ENCODE data around the gene RHOBTB3.

RHOBTB3 gene

DNA sequence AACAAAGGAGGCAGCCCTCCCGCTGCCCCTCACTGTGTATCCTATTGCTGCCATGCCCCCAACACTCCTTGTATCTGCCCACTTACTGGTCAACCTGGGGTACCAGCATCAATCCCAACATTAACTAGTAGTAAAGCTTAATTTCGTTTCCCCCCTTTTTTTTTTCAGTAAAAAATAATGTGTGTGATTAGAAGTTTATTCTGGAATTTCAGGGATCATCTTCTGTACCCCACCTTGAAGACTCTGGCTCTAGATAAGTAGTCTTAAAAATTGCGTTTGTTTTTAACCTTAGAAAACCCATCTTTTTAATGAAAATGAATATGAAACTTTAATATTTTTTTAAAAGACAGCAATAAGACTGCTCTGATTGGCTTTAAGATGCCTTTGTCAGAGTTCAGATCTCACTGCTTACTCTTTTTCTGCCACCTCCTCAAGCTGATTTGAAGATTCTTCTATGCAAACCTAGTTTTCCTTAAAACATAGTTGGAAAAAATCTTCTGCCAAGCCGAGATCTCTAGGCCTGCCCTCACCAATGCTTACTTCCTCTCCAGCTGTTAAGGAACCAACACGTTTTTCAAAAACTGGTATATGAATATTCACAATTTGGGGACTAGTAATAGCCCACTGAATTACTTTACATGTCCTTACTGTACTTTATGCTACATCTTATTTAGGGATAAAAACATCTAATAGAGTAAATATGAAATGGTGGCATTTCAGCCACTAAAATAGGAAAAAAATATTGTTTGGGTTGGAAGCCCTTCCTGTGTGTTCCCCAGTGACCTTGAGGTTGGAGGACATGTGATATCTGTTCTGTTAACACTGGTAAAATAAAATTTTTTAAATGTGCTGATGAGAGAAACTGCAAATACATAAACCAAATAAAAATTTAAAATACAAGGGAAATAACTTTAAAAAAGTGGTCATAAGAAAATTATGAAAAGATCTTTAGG is 4.0 kb upstream of the RHOBTB3 start:
- Histone ChIP-seq H3K27me3 (ENCODE audit: low read depth, low read length) (no peaks in the 10 kb centered on the region), H3K27ac (ENCODE audit: low read length) (peak overlapping the region; percentile 19), H3K4me3 (ENCODE audit: low read depth in 1 of 2, low read length in 2 of 2) (no peak overlapping the region), H3K9me3 (ENCODE audit: control insufficient read depth in 1 of 2, low read length in 2 of 2) (no peaks in the 10 kb centered on the region), H3K36me3 (ENCODE audit: control insufficient read depth in 1 of 2, insufficient read depth in 2 of 2, low read length in 2 of 2) (no peaks in the 10 kb centered on the region), H3K4me1 (ENCODE audit: control insufficient read depth in 1 of 2, insufficient read depth in 2 of 2, low read length in 2 of 2) (peaks cover 3 to 11% of the 10 kb centered on the region in 2 donors)

DNA sequence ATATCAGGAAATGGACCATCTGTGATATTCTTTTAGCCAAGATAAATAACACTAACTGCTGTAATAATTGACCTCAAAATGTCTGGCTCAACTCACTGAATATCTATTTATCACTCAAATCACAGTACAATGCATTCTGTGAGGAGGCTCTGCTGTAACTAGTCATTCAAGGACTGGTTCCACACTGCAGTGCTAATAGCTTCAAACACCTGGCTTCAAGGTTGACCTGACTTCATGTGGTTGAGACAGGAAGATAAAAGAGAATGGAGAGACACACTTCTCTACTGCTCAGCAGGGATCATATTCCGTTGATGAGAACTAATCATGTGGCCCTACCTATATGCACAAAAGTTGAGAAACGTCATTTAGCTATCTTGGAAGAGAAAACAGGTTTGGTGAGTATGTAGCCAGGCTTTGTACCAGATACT is 3.4 kb upstream of the RHOBTB3 start:
- H3K27ac ChIP-seq (ENCODE audit: low read length): no peak overlapping the region
- H3K4me3 ChIP-seq (ENCODE audit: low read depth in 1 of 2, low read length in 2 of 2): no peak overlapping the region
- no peaks in the 10 kb centered on the region for H3K36me3 ChIP-seq (ENCODE audit: control insufficient read depth in 1 of 2, insufficient read depth in 2 of 2, low read length in 2 of 2)
- peaks cover 3 to 10% of the 10 kb centered on the region in 2 donors for H3K4me1 ChIP-seq (ENCODE audit: control insufficient read depth in 1 of 2, insufficient read depth in 2 of 2, low read length in 2 of 2)
- H3K27me3 ChIP-seq (ENCODE audit: low read depth, low read length): no peaks in the 10 kb centered on the region
- no peaks in the 10 kb centered on the region for H3K9me3 ChIP-seq (ENCODE audit: control insufficient read depth in 1 of 2, low read length in 2 of 2)

DNA sequence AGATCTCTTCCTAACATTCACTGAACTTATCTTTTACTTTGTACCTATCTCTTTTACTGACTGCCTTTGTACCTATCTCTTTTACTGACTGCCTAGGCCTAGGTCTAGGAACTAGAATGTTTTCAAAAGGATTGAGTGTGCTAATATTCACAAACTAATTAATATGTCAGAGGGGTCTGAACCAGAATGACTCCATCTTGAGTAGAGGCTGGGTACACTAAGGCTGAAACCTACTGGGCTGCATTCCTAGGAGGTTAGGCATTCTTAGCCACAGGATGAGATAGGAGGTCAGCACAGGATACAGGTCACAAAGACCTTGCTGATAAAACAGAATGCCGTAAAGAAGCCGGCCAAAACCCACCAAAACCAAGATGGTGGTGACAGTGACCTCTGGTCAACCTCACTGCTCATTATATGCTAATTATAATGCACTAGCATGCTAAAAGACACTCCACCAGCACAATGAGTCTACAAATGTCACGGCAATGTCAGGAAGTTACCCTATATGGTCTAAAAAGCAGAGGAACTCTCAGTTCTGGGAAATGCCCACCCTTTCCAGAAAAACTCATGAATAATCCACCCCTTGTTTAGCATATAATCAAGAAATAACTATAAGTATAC is 2.5 kb upstream of the RHOBTB3 start:
- no peak overlapping the region for H3K27ac ChIP-seq (ENCODE audit: low read length)
- H3K27me3 ChIP-seq (ENCODE audit: low read depth, low read length): no peaks in the 10 kb centered on the region
- no peak overlapping the region for H3K4me3 ChIP-seq (ENCODE audit: low read depth in 1 of 2, low read length in 2 of 2)
- peaks cover 3 to 8% of the 10 kb centered on the region in 2 donors for H3K4me1 ChIP-seq (ENCODE audit: control insufficient read depth in 1 of 2, insufficient read depth in 2 of 2, low read length in 2 of 2)
- no peaks in the 10 kb centered on the region for H3K36me3 ChIP-seq (ENCODE audit: control insufficient read depth in 1 of 2, insufficient read depth in 2 of 2, low read length in 2 of 2)
- no peaks in the 10 kb centered on the region for H3K9me3 ChIP-seq (ENCODE audit: control insufficient read depth in 1 of 2, low read length in 2 of 2)

DNA sequence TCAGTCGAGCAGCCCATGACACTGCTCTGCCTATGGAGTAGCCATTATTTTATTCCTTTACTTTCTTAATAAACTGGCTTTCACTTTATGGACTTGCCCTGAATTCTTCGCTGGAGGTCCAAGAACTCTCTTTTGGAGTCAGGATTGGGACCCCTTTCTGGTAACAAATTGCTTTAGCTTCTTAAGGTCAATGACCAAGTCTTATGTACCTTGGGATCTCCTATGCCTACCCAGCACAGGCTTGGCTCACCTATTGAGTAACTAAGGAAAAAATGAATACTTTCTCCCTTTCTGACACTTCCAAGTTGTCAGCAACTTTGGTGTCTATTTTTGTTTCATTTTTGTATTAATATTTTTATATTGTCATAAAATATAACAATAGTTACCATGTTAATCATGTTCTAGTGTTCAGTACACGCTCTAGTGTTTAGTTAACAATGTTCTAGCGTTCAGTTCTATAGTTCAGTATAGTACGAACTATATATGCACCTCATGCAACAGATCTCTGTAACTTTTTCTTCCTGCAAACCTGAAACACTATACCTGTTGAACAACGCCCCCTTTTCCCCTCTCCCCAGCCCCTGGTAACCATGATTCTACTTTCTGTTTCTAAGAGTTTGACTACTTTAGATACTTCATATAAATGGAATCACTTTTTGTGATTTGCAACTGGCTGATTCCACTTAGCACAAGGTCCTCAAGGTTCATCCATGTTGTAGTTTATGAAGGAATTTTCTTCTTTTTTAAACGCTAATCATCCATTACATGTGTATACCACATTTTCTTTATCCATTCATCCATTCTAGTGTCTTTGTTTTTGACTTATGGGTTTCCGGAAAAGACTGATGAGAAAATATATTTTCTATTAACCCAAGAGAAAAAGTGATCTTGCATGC is 1.8 kb upstream of the RHOBTB3 start:
- Histone ChIP-seq H3K27ac (ENCODE audit: low read length) (peak overlapping the region; percentile 93), H3K4me3 (ENCODE audit: low read depth in 1 of 2, low read length in 2 of 2) (no peak overlapping the region), H3K4me1 (ENCODE audit: control insufficient read depth in 1 of 2, insufficient read depth in 2 of 2, low read length in 2 of 2) (peaks cover 6 to 7% of the 10 kb centered on the region in 2 donors), H3K9me3 (ENCODE audit: control insufficient read depth in 1 of 2, low read length in 2 of 2) (no peaks in the 10 kb centered on the region), H3K27me3 (ENCODE audit: low read depth, low read length) (no peaks in the 10 kb centered on the region), H3K36me3 (ENCODE audit: control insufficient read depth in 1 of 2, insufficient read depth in 2 of 2, low read length in 2 of 2) (no peaks in the 10 kb centered on the region)

DNA sequence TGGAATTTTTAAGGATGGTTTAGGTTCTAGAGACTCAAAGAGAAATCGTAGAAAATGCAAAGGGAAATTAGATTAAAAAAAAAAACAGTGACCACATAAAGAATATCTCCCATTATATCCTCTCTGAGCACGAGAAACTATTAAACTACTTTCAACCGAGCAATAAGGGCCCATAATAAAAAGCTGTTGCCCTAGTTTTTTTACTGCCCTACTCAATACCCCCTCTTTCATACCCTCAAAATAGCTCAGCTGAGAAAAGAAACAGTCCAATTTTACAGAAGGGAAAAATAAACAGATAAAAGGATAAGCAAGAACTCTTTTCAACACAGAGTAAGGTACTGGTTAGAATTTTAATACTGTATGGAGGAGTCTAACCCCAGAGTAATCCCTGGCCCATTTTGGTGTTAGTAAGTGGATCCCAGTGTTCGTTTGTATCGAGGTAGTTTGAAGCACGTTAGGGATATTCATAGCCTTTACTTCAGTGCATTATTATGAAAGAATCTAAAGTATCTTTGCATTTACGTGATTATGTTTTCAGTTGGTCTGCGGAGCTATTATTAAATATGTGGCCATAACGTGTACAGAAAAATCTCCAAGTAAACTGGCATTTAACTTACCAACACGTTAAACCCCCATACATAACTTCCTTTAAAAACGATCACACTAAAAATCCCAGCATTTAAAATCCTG is 980 bp upstream of the RHOBTB3 start:
- no peaks in the 10 kb centered on the region for H3K9me3 ChIP-seq (ENCODE audit: control insufficient read depth in 1 of 2, low read length in 2 of 2)
- peak overlapping the region; percentile 93 for H3K27ac ChIP-seq (ENCODE audit: low read length)
- H3K36me3 ChIP-seq (ENCODE audit: control insufficient read depth in 1 of 2, insufficient read depth in 2 of 2, low read length in 2 of 2): no peaks in the 10 kb centered on the region
- H3K27me3 ChIP-seq (ENCODE audit: low read depth, low read length): no peaks in the 10 kb centered on the region
- H3K4me3 ChIP-seq (ENCODE audit: low read depth in 1 of 2, low read length in 2 of 2): peak overlapping the region; percentile 68 to 85
- H3K4me1 ChIP-seq (ENCODE audit: control insufficient read depth in 1 of 2, insufficient read depth in 2 of 2, low read length in 2 of 2): peaks cover 11% of the 10 kb centered on the region in 2 donors

DNA sequence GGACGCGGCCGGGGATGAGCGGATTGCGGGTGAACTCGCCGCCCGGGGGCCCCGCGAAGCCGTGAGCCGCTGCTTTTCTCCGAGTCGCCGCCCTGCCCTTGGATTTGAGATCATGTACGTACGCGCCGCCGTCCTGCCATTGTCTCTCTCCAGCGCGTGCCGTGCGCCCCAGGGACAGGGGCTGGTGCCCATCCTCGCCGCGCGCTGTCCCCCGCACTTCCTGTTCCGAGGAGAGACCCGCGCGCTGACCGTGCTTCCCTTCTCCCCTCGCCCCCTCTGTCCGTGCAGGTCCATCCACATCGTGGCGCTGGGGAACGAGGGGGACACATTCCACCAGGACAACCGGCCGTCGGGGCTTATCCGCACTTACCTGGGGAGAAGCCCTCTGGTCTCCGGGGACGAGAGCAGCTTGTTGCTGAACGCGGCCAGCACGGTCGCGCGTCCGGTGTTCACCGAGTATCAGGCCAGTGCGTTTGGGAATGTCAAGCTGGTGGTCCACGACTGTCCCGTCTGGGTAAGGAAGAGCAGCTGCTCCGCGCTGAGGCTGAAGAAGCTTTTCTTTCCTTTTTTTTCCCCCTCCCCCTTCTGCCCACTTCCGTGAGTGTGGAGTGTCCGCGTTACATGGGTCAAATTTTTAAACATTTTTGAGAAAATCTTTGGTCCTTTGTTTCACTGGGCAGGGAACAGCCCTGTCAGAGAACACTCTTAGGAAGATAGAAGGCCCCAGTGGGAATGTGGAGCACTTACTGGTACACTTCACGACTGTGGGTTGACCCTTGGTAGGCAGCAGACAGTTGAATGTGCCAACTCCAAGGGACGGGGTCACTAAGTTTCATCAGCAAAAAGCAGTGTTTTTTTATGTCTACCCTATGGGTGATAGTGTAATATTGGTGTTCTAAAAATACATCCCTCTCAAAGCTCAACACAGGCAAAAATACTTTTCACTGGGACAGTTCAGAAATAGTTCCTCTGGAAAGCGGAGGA is 727 bp downstream of the RHOBTB3 start:
- no peaks in the 10 kb centered on the region for H3K36me3 ChIP-seq (ENCODE audit: control insufficient read depth in 1 of 2, insufficient read depth in 2 of 2, low read length in 2 of 2)
- peak overlapping the region; percentile 82 to 85 for H3K4me3 ChIP-seq (ENCODE audit: low read depth in 1 of 2, low read length in 2 of 2)
- no peaks in the 10 kb centered on the region for H3K27me3 ChIP-seq (ENCODE audit: low read depth, low read length)
- H3K27ac ChIP-seq (ENCODE audit: low read length): peak overlapping the region; percentile 93
- H3K9me3 ChIP-seq (ENCODE audit: control insufficient read depth in 1 of 2, low read length in 2 of 2): no peaks in the 10 kb centered on the region
- H3K4me1 ChIP-seq (ENCODE audit: control insufficient read depth in 1 of 2, insufficient read depth in 2 of 2, low read length in 2 of 2): peaks cover 11 to 14% of the 10 kb centered on the region in 2 donors

DNA sequence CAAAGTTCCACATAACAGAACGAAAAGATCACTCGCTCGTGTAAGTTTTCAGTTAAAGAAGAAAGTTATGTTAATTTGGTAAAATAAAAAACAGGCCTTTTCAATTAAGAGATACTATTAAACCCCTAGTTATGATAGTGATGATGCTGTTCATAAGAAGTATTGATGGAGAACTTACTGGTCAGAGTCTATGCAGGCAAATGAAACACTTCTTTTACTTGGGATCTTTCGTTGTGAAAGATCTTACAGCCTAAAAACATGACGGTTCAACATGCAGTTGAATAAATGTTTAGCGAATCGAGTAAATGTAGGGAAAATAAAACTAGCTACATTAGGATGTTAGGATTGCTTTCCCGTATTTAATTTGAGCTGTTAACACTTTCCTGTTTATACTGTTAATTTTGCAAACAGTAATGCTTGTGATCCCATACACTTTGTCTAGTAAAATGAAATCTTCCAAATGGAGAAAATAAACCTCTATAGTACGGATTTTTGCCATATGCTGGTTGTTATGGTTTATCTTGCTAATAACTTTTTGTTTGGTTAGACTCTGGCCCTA is 2.0 kb downstream of the RHOBTB3 start:
- Histone ChIP-seq H3K9me3 (ENCODE audit: control insufficient read depth in 1 of 2, low read length in 2 of 2) (no peaks in the 10 kb centered on the region), H3K4me3 (ENCODE audit: low read depth in 1 of 2, low read length in 2 of 2) (peak overlapping the region; percentile 82 to 85), H3K27ac (ENCODE audit: low read length) (peak overlapping the region; percentile 93), H3K36me3 (ENCODE audit: control insufficient read depth in 1 of 2, insufficient read depth in 2 of 2, low read length in 2 of 2) (no peaks in the 10 kb centered on the region), H3K4me1 (ENCODE audit: control insufficient read depth in 1 of 2, insufficient read depth in 2 of 2, low read length in 2 of 2) (peaks cover 8 to 14% of the 10 kb centered on the region in 2 donors), H3K27me3 (ENCODE audit: low read depth, low read length) (no peaks in the 10 kb centered on the region)

DNA sequence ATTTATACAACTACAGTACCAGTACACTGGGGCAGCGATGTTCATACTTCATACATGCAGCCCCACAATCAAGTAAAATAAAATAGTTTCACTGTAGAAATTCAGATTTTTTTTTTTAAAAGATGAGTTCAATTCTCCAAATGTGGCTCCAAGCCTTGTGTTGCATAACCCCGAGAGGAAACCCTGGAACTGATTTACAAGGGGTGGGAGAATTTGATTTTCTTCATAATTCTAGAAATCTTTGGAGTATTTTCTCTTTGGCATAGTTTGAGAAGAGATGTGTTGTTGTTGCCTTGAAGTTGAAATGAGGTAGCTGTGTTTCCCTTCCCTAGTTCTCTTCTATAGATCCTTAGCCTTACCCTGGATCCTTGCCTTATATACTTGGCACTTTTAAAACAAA is 3.1 kb downstream of the RHOBTB3 start:
- Histone ChIP-seq H3K4me1 (ENCODE audit: control insufficient read depth in 1 of 2, insufficient read depth in 2 of 2, low read length in 2 of 2) (peaks cover 8 to 17% of the 10 kb centered on the region in 2 donors), H3K36me3 (ENCODE audit: control insufficient read depth in 1 of 2, insufficient read depth in 2 of 2, low read length in 2 of 2) (no peaks in the 10 kb centered on the region), H3K27ac (ENCODE audit: low read length) (peak overlapping the region; percentile 93), H3K4me3 (ENCODE audit: low read depth in 1 of 2, low read length in 2 of 2) (peak overlapping the region; percentile 26 to 82), H3K27me3 (ENCODE audit: low read depth, low read length) (no peaks in the 10 kb centered on the region), H3K9me3 (ENCODE audit: control insufficient read depth in 1 of 2, low read length in 2 of 2) (no peaks in the 10 kb centered on the region)

DNA sequence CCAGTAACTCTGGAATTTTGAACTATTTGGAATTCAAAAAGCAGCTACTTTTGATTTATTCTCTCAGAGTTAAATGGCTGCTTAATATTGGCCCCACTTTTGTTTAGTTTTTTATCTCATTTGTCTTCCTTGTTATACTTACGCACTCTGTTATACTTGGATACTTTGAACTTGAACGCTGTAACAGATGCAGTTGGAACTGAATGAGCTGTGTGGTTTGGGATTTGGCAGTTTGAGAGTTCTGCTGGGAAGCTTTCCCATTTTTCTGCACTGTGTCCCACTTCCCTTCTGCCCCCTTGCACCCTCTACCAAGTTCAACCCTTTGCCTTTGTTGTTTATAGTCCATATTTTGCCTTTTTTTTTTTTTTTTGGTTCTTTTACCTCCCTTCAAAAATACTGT is 3.8 kb downstream of the RHOBTB3 start:
- H3K27me3 ChIP-seq (ENCODE audit: low read depth, low read length): no peaks in the 10 kb centered on the region
- H3K4me1 ChIP-seq (ENCODE audit: control insufficient read depth in 1 of 2, insufficient read depth in 2 of 2, low read length in 2 of 2): peaks cover 8 to 16% of the 10 kb centered on the region in 2 donors
- H3K36me3 ChIP-seq (ENCODE audit: control insufficient read depth in 1 of 2, insufficient read depth in 2 of 2, low read length in 2 of 2): no peaks in the 10 kb centered on the region
- H3K9me3 ChIP-seq (ENCODE audit: control insufficient read depth in 1 of 2, low read length in 2 of 2): no peaks in the 10 kb centered on the region
- peak overlapping the region; percentile 26 to 82 for H3K4me3 ChIP-seq (ENCODE audit: low read depth in 1 of 2, low read length in 2 of 2)
- H3K27ac ChIP-seq (ENCODE audit: low read length): peak overlapping the region; percentile 93
